Loucy (cell line): ENCODE data around the gene ELL2.

Source experiments
- CTCF ChIP-seq: fragments of 200-600 bp; sonication (generic); conservative IDR thresholded peaks from 2 replicates; pipeline ENCODE4 v1.5.1; 2014; ENCODE audit warnings: mild to moderate bottlenecking, antibody characterized with exemption, low read length
- EZH2phosphoT487 ChIP-seq: fragments of 200-600 bp; IDR thresholded peaks from 2 replicates; pipeline ENCODE4 v1.6.1; 2018; ENCODE audit warnings: antibody characterized with exemption, mild to moderate bottlenecking, moderate library complexity, borderline replicate concordance

DNA sequence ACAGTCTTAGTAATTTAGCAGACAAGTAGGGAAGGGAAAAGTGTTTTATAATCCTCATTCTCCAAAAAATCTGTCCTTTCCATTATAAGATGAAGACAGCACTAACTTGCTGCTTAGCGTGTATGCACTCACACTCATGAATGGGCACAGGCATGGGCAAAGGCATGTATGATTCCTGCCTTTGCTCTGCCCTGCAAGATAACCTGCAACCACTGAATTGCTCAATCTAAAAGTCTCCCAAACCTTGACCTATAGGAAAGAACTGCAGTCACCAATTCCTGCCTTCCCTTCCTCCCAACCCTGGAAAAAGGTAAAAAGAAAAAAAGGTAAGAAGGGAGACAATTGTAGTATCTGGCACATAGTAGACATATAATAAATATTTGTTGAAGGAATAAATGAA, 40.8 kb downstream of the ELL2 start:
- TF ChIP-seq CTCF (no peak), EZH2phosphoT487 (no peak)
